Stimulated activated CD8-positive, alpha-beta memory T cell treated with anti-CD3 and anti-CD28 coated beads, Interleukin-4, amount 100 ng/mL, for 48 hours (primary cell): ENCODE measurements around the gene NPEPL1.
"Not testable (repeated sequence)": the region's sequence is repeated elsewhere in the genome, so short reads cannot be mapped to it uniquely, and the experiment has no call there.

Source experiments
- DNase-seq: peaks from one replicate; pipeline ENCODE4 v3.0.0-alpha.2; 2020

The NPEPL1 gene

GRCh38 chr20:58714923-58715351, 22.3 kb downstream of the NPEPL1 start:
- no peak for DNase-seq

DNA sequence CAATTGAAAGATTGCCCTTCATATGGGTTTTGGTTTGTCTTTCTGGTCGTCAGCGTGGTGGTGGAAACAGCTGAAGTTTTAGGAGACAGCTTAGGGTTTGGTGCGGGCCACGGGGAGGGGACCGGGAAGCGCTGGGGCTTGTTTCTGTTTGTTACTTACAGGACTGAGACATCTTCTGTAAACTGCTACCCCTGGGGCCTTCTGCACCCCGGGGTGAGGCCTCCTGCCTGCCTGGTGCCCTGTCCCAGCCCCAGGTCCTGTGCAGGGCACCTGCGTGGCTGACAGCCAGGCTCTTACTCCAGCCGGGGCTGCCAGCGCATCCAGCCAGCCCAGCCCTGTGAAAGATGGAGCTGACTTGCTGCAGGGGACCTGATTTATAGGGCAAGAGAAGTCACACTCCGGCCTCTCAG, 22.8 kb downstream of the NPEPL1 start:
- no peak for DNase-seq

GRCh38 chr20:58715801-58716475, 23.3 kb downstream of the NPEPL1 start:
- DNase-seq: no peak

GRCh38 chr20:58716476-58717277, 24.1 kb downstream of the NPEPL1 start:
- peak; percentile 18 for DNase-seq

DNA sequence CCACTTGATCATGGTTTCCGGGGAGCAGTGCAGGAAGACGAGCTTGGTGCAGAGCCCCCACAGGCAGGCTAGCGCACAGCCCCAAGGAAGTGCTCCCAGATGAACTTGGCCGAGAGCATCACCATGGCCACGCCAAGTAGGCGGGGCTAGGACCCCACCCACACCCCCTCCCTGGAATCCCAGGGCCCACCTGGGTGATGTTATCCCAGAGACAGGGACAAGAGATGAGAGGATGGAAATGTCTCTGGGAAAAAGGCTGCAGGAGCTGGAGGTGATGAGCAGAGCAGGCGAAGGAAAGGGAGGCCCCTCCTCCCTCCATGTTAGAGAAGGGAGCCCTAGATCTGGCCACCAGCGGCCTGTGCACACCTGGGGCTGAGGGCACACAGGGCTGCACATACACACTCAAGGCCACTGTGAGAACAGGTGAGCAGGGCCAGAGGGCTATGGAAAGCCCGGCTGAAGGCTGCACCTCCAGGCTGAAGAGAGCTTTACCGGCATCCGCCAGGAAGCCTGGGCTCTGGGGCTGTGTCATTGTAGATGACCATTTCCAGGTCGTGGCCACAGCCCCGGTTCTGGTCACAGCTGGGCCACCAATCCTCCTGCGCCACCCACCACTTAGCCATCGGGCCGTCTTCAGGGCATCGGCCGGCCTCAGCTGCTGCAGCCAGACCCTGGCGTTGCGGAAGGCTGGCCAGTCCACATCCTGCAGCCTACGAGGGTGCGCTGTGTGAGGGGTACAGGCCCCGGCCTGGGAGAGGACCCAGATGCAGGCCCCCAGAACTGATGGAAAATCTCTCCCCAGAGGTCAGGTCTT, 24.9 kb downstream of the NPEPL1 start:
- DNase-seq: no peak

DNA sequence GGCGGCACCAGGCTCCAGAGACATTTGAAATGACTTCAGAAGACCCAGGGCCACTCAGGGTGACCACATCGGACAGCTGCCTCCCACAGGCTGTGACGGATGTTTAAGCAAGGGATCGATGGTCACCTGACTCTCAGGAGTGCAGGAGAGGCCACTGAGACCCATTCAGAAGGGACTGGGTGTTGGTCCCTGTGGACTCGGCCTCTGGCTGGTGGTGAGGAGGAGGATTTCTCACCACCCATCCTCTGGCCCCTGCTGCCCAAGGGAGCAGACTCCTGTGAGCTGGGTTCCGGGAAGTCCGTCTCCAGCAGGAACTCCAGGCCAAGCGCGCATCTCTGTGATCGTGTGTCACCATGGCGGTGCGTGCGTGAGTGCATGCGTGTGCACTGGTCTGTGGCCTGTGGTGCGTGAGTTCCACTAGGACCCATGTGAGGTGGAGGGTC, 25.5 kb downstream of the NPEPL1 start:
- DNase-seq: no peak

DNA sequence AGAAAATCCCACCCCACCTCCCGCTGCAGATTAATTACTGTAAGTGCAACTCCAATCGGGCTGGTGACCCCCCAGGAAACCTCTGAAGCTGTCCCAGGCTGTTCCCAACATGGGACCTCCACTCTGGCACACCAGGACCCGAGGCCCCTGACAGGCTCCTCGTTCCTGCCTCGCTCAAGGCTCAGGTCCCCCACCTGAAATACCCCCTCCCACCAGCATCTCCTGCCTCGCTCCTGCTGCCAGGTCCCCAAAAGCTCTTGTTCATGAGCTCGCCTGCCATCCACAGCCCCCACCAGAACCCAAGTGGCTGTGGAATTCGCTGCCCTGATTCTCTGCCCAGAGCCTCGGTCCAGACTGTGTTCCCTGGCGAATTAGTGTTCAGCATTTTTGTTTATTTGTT, 26.1 kb downstream of the NPEPL1 start:
- DNase-seq: no peak

GRCh38 chr20:58719258-58719657, 26.7 kb downstream of the NPEPL1 start:
- DNase-seq: no peak

- no peak for DNase-seq
Measured at GRCh38 chr20:58719971-58720371, 27.4 kb downstream of the NPEPL1 start.

- no peak for DNase-seq
Measured at GRCh38 chr20:58720890-58721289, 28.3 kb downstream of the NPEPL1 start.

DNA sequence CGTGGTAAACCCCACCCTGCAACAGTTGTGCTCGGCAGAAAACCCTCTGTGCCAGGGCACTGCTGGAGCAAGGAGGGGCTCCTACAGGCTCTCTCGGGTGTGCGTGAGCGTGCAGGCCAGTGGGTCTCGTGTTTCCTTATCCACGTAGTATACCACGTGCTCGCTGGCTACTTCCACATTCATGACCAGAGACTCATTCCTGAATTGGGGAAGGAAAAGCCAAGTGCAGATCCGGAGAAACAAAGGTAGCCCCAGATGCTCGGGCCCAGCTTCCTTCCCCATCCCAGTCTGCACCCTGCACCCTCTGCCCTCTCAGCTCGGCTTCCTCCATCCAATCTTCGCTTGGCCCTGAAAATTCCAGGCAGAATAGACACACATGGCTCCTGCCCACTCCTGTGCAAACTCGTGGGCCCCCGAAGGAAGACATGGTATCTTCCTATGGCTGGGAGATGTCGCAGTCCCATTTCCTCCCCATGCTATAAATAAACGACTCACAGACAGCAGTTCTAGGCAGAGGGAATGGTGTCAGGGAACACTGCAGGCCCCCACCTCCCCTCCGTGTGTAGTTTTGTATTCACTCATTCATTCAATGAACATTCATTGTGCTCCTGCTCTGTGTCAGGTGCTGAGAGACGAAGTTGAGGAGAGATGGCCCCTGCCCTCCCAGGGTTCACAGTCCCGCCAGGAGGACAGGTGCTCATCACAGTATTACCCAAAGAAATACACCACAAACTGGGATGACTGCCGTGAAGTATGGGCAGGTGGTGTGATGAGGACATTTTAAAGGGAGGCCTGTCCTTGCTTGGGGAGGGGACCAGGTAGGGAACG, 29.6 kb downstream of the NPEPL1 start:
- no peak for DNase-seq

GRCh38 chr20:58722877-58723627, 30.5 kb downstream of the NPEPL1 start:
- no peak for DNase-seq

GRCh38 chr20:58723628-58723984, 31.0 kb downstream of the NPEPL1 start:
- no peak for DNase-seq

- DNase-seq: not testable (repeated sequence)
Measured at GRCh38 chr20:58726156-58726555, 33.6 kb downstream of the NPEPL1 start.

DNA sequence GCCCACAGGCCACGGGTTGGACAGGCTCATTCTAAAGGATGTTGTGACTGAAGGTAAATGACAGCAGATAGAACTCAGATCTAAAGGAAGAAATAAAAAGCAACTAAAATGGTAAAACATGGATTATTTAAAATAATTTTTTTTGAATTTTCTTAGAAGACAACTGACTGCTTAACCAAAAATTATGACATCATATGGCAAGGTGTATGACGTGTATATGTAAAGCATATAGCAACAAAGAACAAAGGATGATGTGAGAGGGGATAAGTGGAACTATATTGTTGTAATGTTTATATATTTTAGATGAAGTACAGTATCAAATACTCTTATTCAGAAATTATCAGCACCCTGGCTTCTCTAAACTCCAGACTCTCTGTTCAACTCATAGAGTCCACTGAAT, 38.6 kb downstream of the NPEPL1 start:
- DNase-seq: no peak

DNA sequence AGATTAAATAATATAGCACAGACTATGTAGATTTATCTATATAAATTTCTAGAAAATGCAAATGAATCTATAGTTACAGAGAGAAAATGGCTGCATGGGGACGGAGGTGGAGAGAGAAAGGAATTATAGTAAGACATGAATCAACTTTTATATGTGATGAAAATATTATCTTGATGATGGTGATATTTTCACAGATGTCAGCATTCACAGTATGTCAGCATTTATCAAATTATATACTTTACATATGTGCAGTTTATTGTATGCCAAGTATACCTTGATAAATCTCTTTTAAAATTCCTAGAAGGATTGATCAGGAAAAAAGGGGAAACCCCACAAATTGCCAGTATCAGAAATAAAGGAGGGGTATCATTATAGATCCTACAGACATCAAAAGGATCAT, 44.6 kb downstream of the NPEPL1 start:
- DNase-seq: no peak

- no peak for DNase-seq
Measured at GRCh38 chr20:58740356-58741308, 48.0 kb downstream of the NPEPL1 start.

GRCh38 chr20:58741384-58741783, 48.8 kb downstream of the NPEPL1 start:
- DNase-seq: no peak

- DNase-seq: no peak
Measured at GRCh38 chr20:58742668-58743566, 50.3 kb downstream of the NPEPL1 start.
